HepG2 (cell line): Measurements from ENCODE around the gene TBC1D24. TPM values are rescaled to one million over a fixed set of nuclear protein-coding genes. Genes with fewer than 3 reads are reported as not detected.

Source experiments
- ATAC-seq: fragments of 200-7000 bp; cut with Tn5 transposase; 3 replicates; pipeline ENCODE4 v1.9.1; 2020; ENCODE audit warnings: mild to moderate bottlenecking, moderate library complexity
- BruUV-seq: library from RNA; stranded (reverse); fragments of 400-500 nt; replicated peaks from 2 replicates; lab custom pipeline; 2021; lab: Mats Ljungman, UMichigan
- CTCF ChIA-PET: fragments of 300-600 bp; formaldehyde crosslinking; extraction: SDS; loops from one replicate; lab custom pipeline; 2021; ENCODE audit warnings: low total read pairs, inconsistent platforms, low intra/inter-chr PET ratio; lab: Yijun Ruan, JAX
- POLR2A ChIA-PET: fragments of 350-600 bp; sonication (Branson Sonifier 250); formaldehyde crosslinking; loops from one replicate; lab custom pipeline; 2020; ENCODE audit warnings: antibody characterized with exemption, inconsistent platforms; lab: Yijun Ruan, JAX
- DNase-seq: peaks from one replicate; pipeline ENCODE4 v3.0.0-alpha.2; 2015; ENCODE audit warnings: low spot score
- FAIRE-seq: peaks from 3 replicates; lab custom pipeline; 2011; peaks lifted over from hg19 to GRCh38; lab: Jason Lieb, UNC
- H2AFZ ChIP-seq: one replicate; pipeline ENCODE4 v1.6.1; 2011; ENCODE audit warnings: low read length, inconsistent platforms
- H3K27ac ChIP-seq: fragments of 300-600 bp; 3 replicates; pipeline ENCODE4 v1.8.0; 2011; ENCODE audit warnings: mixed run types, mild to moderate bottlenecking, mixed read lengths, low read length, inconsistent platforms; ENCODE audit not compliant: insufficient read depth; ENCODE audit errors: extremely low read length
- H3K27me3 ChIP-seq, 2 experiments: fragments of 200-600 bp in 1 of 2; 2 replicates in 1 of 2; 3 replicates in 1 of 2; pipeline versions ENCODE4 v1.6.0 to v1.8.0; 2011; ENCODE audit warnings: low read length in 2 of 2, mild to moderate bottlenecking in 2 of 2, moderate library complexity in 2 of 2, inconsistent platforms in 1 of 2; ENCODE audit not compliant: insufficient read depth in 2 of 2, control insufficient read depth in 1 of 2
- H3K36me3 ChIP-seq, 2 experiments: fragments of 200-600 bp in 1 of 2; replicated peaks in 1 of 2; 2 replicates in 1 of 2; 3 replicates in 1 of 2; pipeline versions ENCODE4 v1.5.1 to v1.8.0; 2011; ENCODE audit warnings: low read length in 2 of 2, inconsistent platforms in 1 of 2; ENCODE audit not compliant: insufficient read depth in 2 of 2, control insufficient read depth in 1 of 2
- H3K4me1 ChIP-seq: 2 replicates; pipeline ENCODE4 v1.5.1; 2012; ENCODE audit warnings: low read length, inconsistent platforms; ENCODE audit not compliant: insufficient read depth
- H3K4me2 ChIP-seq: 2 replicates; pipeline ENCODE4 v1.6.0; 2011; ENCODE audit warnings: low read depth, low read length, inconsistent platforms
- H3K4me3 ChIP-seq, 3 experiments: fragments of 200-600 bp in 1 of 3; sonication (generic), shearing (Covaris generic) in 1 of 3; replicated peaks in 1 of 3; 2 replicates each; pipeline ENCODE4 v1.5.1; 2011 to 2016; ENCODE audit warnings: low read length in 3 of 3, inconsistent platforms in 2 of 3, low read depth in 2 of 3, mild to moderate bottlenecking in 2 of 3, control low read depth in 1 of 3, mixed read lengths in 1 of 3; ENCODE audit not compliant: insufficient read depth in 1 of 3
- H3K79me2 ChIP-seq: one replicate; pipeline ENCODE4 v1.6.1; 2011; ENCODE audit warnings: low read length, inconsistent platforms; ENCODE audit not compliant: insufficient read depth
- H3K9ac ChIP-seq: 2 replicates; pipeline ENCODE4 v1.6.0; 2011; ENCODE audit warnings: mild to moderate bottlenecking, low read depth, low read length, inconsistent platforms; ENCODE audit not compliant: insufficient read depth
- H3K9me3 ChIP-seq: 2 replicates; pipeline ENCODE4 v1.5.1; 2012; ENCODE audit warnings: mild to moderate bottlenecking, low read length
- H4K20me1 ChIP-seq: 2 replicates; pipeline ENCODE4 v1.6.0; 2011; ENCODE audit warnings: inconsistent platforms, mild to moderate bottlenecking, low read length, moderate library complexity; ENCODE audit not compliant: insufficient read depth
- ATF7 ChIP-seq, 2 experiments: fragments of 450-650 bp in 1 of 2; sonication (generic) in 1 of 2; formaldehyde crosslinking in 1 of 2; IDR thresholded peaks; 2 replicates each; pipeline versions ENCODE4 v1.4.0 to v1.6.1; 2016 to 2020; ENCODE audit warnings: antibody characterized with exemption in 1 of 2, mild to moderate bottlenecking in 1 of 2, missing genetic modification reagents in 1 of 2
- CBX1 ChIP-seq: IDR thresholded peaks from one replicate; pipeline ENCODE4 v1.6.1; 2016; ENCODE audit warnings: antibody characterized with exemption, low read depth
- ESRRA ChIP-seq: sonication (generic); formaldehyde crosslinking; IDR thresholded peaks from 2 replicates; pipeline ENCODE4 v1.5.1; 2020; ENCODE audit warnings: mild to moderate bottlenecking, low read depth, missing genetic modification reagents
- FOXP1 ChIP-seq, 2 experiments: fragments of 450-650 bp in 1 of 2; IDR thresholded peaks; 2 replicates each; pipeline ENCODE4 v1.6.1; 2017 to 2018; ENCODE audit warnings: antibody characterized with exemption in 1 of 2
- HDAC2 ChIP-seq: sonication (generic); formaldehyde crosslinking; IDR thresholded peaks from 2 replicates; pipeline ENCODE4 v1.4.0; 2020; ENCODE audit warnings: missing genetic modification reagents
- HNF4G ChIP-seq, 2 experiments: sonication (generic) in 1 of 2; formaldehyde crosslinking in 1 of 2; IDR thresholded peaks; 2 replicates each; pipeline versions ENCODE4 v1.4.0 to v1.6.1; 2011 to 2020; ENCODE audit warnings: borderline replicate concordance in 2 of 2, low read depth in 2 of 2, mild to moderate bottlenecking in 2 of 2, low read length in 1 of 2, missing genetic modification reagents in 1 of 2, moderate library complexity in 1 of 2
- LCORL ChIP-seq, 2 experiments: fragments of 450-650 bp in 1 of 2; sonication (generic) in 1 of 2; formaldehyde crosslinking in 1 of 2; IDR thresholded peaks; 2 replicates each; pipeline versions ENCODE4 v1.5.0 to v1.6.1; 2017 to 2020; ENCODE audit warnings: antibody characterized with exemption in 1 of 2, missing genetic modification reagents in 1 of 2
- MAF1 ChIP-seq: sonication (generic); formaldehyde crosslinking; IDR thresholded peaks from 2 replicates; pipeline ENCODE4 v1.5.0; 2020; ENCODE audit warnings: missing genetic modification reagents, borderline replicate concordance
- NR2C2 ChIP-seq: sonication (generic); formaldehyde crosslinking; IDR thresholded peaks from 2 replicates; pipeline ENCODE4 v1.4.0; 2020; ENCODE audit warnings: missing genetic modification reagents, mild to moderate bottlenecking, moderate library complexity, borderline replicate concordance
- SALL1 ChIP-seq: sonication (generic); formaldehyde crosslinking; IDR thresholded peaks from 2 replicates; pipeline ENCODE4 v1.8.0; 2022; ENCODE audit warnings: mild to moderate bottlenecking, missing genetic modification reagents
- SAP130 ChIP-seq: IDR thresholded peaks from 2 replicates; pipeline ENCODE4 v1.6.1; 2016; ENCODE audit warnings: low read depth
- SUZ12 ChIP-seq: fragments of 150-350 bp; IDR thresholded peaks from 2 replicates; pipeline ENCODE4 v1.6.1; 2014; ENCODE audit warnings: low read depth, low read length
- XBP1 ChIP-seq: sonication (generic); formaldehyde crosslinking; IDR thresholded peaks from 2 replicates; pipeline ENCODE4 v1.5.0; 2020; ENCODE audit warnings: missing genetic modification reagents
- ZBTB37 ChIP-seq: sonication (generic); formaldehyde crosslinking; IDR thresholded peaks from 2 replicates; pipeline ENCODE4 v1.4.0; 2020; ENCODE audit warnings: mild to moderate bottlenecking, missing genetic modification reagents
- ZEB1 ChIP-seq: IDR thresholded peaks from 2 replicates; pipeline ENCODE4 v1.6.1; 2012; ENCODE audit warnings: mild to moderate bottlenecking, low read depth, inconsistent platforms; ENCODE audit not compliant: insufficient replicate concordance
- ZMAT5 ChIP-seq: sonication (generic); formaldehyde crosslinking; IDR thresholded peaks from 2 replicates; pipeline ENCODE4 v1.5.0; 2020; ENCODE audit warnings: mild to moderate bottlenecking, low read depth, missing genetic modification reagents, borderline replicate concordance
- ZNF296 ChIP-seq: sonication (generic); formaldehyde crosslinking; conservative IDR thresholded peaks from 2 replicates; pipeline ENCODE4 v1.5.0; 2020; ENCODE audit warnings: mild to moderate bottlenecking, missing genetic modification reagents
- ZNF30 ChIP-seq: sonication (generic); formaldehyde crosslinking; IDR thresholded peaks from 2 replicates; pipeline ENCODE4 v1.5.0; 2020; ENCODE audit warnings: mild to moderate bottlenecking, missing genetic modification reagents
- ZNF414 ChIP-seq: sonication (generic); formaldehyde crosslinking; IDR thresholded peaks from 2 replicates; pipeline ENCODE4 v1.5.0; 2020; ENCODE audit warnings: missing genetic modification reagents
- ZNF510 ChIP-seq: sonication (generic); formaldehyde crosslinking; IDR thresholded peaks from 2 replicates; pipeline ENCODE4 v1.4.0; 2020; ENCODE audit warnings: low read depth, mild to moderate bottlenecking, missing genetic modification reagents
- ZNF569 ChIP-seq: sonication (generic); formaldehyde crosslinking; IDR thresholded peaks from 2 replicates; pipeline ENCODE4 v1.5.0; 2020; ENCODE audit warnings: mild to moderate bottlenecking, missing genetic modification reagents, moderate library complexity, borderline replicate concordance
- WGBS: methylation state at CpG from one replicate; pipeline ENCODE4 v1.1.6; 2017; ENCODE audit warnings: low lambda C conversion rate; 5-methylcytosine and 5-hydroxymethylcytosine counted together
- in situ Hi-C: cut with HindIII; loops from 2 replicates; pipeline ENCODE4 v1.10.0; 2017; ENCODE audit warnings: low pct_unique_long_range_greater_than_20kb; ENCODE audit not compliant: extremely low pct_ligation_motif_present
- intact Hi-C: fragments of 100-400 bp; cut with micrococcal nuclease; formaldehyde crosslinking; loops from one replicate; pipeline ENCODE4 v1.10.0; 2022; ENCODE audit not compliant: unreplicated experiment
- polyA plus RNA-seq, 8 experiments: library from polyadenylated mRNA; depleted of rRNA in 3 of 8; stranded (reverse) in 7 of 8; unstranded in 1 of 8; fragments of >200 nt; fragmentation: Illumina TruSeq in 4 of 8; extraction: Trizol in 4 of 8; gene quantifications; 2 replicates each; pipeline versions ENCODE4 v1.2.1 to v1.2.3, GENCODE V29; 2011 to 2016; ENCODE audit warnings: low read depth in 4 of 8, missing spikeins in 1 of 8, mixed read lengths in 1 of 8; ENCODE audit not compliant: insufficient read depth in 1 of 8
- total RNA-seq, 5 experiments: library from RNA; depleted of rRNA; stranded (reverse); fragments of >200 nt; fragmentation: Illumina TruSeq; extraction: Trizol; gene quantifications; 2 replicates each; pipeline ENCODE4 v1.2.3, GENCODE V29; 2016; ENCODE audit warnings: low read depth in 1 of 5

The TBC1D24 gene
- total and polyA plus RNA-seq, 2 of the 13 experiments (the other 11 are each of a cell fraction or from before 2014, with no cell fraction given), result 7.7 to 13.7 TPM

- H3K27me3 ChIP-seq, result peaks cover 0 to 3% of the 10 kb centered on the region in 2 experiments; a peak in 2 of 5 replicates
- peaks cover 63% of the 10 kb centered on the region for H3K4me1 ChIP-seq
- FAIRE-seq (no peak), ATAC-seq (no peak), DNase-seq (peak; percentile 34)
- BruUV-seq, result TSS peak; percentile 48
- no peak overlapping the region for H2AFZ ChIP-seq
- intact Hi-C loops (no loop called here), in situ Hi-C loops (no loop called here)
- ChIA-PET CTCF (no interaction called here), POLR2A (interaction anchor here (1.0 to 1.5 kb wide), 2 partner anchors 56 to 225 kb away, joined by 4 to 8 read pairs; partner anchors contain the start of gene ECI1)
- H3K36me3 ChIP-seq, result peaks cover 2 to 5% of the 10 kb centered on the region in 2 experiments; a peak in 2 of 5 replicates
- peak overlapping the region in 2 of 3 experiments; percentile 79 to 85; a peak in 2 of 6 replicates for H3K4me3 ChIP-seq
- peak overlapping the region; percentile 88 for H3K4me2 ChIP-seq
- H3K27ac ChIP-seq, result peak overlapping the region; percentile 53
- H4K20me1 ChIP-seq, result peaks cover 20% of the 10 kb centered on the region
- WGBS, result 0% methylated on average over 3 of the region's 3 CpGs
- H3K79me2 ChIP-seq, result peaks cover 31% of the 10 kb centered on the region
- H3K9ac ChIP-seq, result 0 out of 2 replicates have a peak overlapping the region, but pooled peaks have one; percentile 2
- no peaks in the 10 kb centered on the region for H3K9me3 ChIP-seq
- TF ChIP-seq NR2C2 (0 out of 2 replicates have a peak, but pooled peaks have one; percentile 12), ZEB1 (peak; percentile 83), MAF1 (CRISPR knock-in tag) (no peak), LCORL (IDR thresholded peaks at IDR 0.05) (no peak), LCORL (CRISPR knock-in tag; IDR thresholded peaks at IDR 0.05) (peak; percentile 28; the same call in 1 of the 2 replicates), ZNF510 (no peak), CBX1 (no peak), ESRRA (0 out of 2 replicates have a peak, but pooled peaks have one; percentile 16), HDAC2 (CRISPR knock-in tag) (peak; percentile 33; the same call in 1 of the 2 replicates), HNF4G (IDR thresholded peaks at IDR 0.05; ENCODE audit: borderline replicate concordance, low read depth, low read length) (0 out of 2 replicates have a peak, but pooled peaks have one; percentile 7), HNF4G (CRISPR knock-in tag; IDR thresholded peaks at IDR 0.05; ENCODE audit: borderline replicate concordance, low read depth) (no peak), SALL1 (CRISPR knock-in tag) (peak; percentile 44; the same call in 1 of the 2 replicates), SUZ12 (no peak), ZNF414 (CRISPR knock-in tag) (no peak), ZBTB37 (CRISPR knock-in tag) (no peak), ZNF30 (CRISPR knock-in tag) (no peak), XBP1 (CRISPR knock-in tag) (no peak), SAP130 (CRISPR knock-in tag) (0 out of 2 replicates have a peak, but pooled peaks have one; percentile 23), FOXP1 (IDR thresholded peaks at IDR 0.05) (no peak), FOXP1 (CRISPR knock-in tag; IDR thresholded peaks at IDR 0.05) (no peak), ATF7 (IDR thresholded peaks at IDR 0.05) (no peak), ATF7 (CRISPR knock-in tag; IDR thresholded peaks at IDR 0.05) (no peak), ZMAT5 (no peak), ZNF296 (CRISPR knock-in tag) (peak; percentile 77; the same call in 1 of the 2 replicates), ZNF569 (CRISPR knock-in tag) (no peak)
Measured at GRCh38 chr16:2476741-2477140, 1.8 kb downstream of the TBC1D24 start.
